OCI-M1 (cell line): ENCODE results near the gene TECR.

ENCODE experiments used
- DNase-seq: peaks from one replicate; lab custom pipeline; 2025; lab: John Stamatoyannopoulos, UW

The TECR gene

DNA sequence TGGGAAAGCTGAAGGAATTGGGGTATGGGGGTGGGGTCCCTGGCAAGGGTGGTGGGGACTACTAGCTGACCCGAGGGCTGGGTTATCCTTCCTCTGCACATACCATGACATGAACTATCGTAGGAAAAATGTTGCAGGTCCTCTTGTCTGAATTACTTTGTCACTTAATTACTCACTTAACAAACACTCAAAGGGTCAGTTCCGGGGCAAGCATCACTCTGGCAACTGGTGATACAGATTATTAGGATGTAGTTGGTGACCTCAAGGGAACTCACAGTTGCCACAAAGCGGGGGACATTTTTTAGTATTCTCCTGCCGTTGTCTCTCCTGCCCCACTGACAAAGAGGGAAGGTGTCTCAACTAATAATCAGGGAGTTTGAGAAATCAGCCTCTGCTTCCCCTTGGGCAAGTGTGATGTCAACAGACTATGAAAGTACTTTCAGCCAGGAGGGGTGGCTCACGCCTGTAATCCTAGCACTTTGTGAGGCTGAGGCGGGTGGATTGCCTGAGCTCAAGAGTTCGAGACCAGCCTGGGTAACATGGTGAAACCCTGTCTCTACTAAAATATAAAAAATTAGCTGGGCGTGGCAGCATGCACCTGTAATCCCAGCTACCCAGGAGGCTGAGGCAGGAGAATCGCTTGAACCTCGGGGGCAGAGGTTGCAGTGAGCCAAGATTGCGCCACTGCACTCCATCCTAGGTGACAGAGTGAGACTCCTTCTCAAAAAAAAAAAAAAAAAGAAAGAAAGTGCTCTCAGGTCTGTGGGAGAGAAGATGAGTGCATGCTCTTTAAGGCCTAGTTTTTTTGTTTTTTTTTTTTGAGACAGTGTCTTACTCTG, 21.5 kb upstream of the TECR start:
- DNase-seq: no peak

DNA sequence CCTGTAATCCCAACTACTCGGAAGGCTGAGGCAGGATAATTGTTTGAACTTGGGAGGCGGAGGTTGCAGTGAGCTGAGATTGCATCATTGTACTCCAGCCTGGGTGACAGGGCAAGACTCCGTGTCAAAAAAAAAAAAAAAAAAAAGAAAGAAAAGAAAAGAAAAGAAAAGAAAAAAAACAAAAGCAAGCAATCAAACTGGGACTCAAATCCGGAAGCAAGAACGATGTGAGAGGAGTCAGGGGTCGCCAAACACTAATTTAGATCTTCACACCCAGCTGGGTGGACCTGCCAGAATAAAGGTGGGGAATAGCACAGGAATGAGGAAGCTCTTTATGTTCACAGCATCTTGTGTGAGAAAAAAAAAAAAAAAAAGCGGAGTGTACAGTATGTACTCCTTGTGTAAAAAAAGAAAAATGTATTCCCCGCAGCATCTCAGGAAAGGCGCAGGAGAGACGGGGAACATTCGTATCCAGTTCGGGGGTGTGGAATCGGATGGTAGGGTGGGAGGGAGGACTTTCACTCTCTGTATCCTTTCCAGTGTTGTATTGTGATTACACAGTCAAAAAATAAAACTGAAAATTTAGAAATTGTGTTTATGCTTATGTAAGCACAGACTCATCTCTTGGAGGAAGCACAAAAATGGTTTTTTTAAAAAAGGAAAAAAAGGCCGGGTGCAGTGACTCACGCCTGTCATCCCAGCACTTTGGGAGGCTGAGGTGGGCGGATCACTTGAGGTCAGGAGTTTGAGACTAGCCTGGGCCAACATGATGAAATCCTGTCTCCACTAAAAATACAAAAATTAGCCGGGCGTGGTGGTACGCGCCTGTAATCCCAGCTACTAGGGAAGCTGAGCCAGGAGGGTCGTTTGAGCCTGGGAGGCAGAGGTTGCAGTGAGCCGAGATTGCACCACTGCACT, 18.8 kb upstream of the TECR start:
- peak; percentile 82 for DNase-seq

DNA sequence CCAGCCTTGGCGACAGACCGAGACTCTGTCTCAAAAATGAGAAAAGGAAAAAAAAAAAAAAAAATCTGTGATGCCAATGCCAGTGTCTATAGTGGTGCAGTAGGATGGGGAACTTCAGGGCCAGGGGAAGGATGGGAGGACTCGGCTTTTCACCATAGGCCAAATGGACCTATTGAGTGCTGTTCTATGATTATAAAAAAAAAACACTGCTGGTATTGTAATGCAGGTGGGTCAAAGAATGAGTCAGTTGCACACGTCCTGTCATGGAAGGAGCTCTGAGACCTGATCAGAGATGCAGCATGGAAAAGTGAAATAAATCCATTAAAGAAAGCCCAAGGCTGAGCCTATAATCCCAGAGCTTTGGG, 18.2 kb upstream of the TECR start:
- DNase-seq: no peak

DNA sequence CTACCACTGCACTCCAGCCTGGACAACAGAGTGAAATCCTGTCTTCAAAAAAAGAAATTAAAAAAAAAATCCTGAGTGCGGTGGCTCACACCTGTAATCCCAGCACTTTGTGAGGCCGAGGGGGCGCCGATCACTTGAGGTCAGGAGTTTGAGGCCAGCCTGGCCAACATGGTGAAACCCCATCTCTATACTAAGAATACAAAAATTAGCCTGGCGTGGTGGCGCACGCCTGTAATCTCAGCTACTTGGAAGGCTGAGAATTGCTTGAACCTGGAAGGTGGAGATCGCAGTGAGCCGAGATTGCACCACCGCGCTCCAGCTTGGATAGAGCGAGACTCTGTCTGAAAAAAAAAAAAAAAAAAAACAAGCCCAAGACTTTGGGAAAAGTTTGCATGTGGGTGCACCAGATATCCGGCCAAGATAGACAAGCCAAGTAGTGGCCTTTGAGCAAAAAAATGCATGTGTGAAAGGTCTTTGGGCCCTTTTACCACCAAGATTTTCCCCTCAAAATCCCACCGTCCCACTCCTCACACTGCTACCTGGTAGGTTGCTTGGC, 16.9 kb upstream of the TECR start:
- no peak for DNase-seq

DNA sequence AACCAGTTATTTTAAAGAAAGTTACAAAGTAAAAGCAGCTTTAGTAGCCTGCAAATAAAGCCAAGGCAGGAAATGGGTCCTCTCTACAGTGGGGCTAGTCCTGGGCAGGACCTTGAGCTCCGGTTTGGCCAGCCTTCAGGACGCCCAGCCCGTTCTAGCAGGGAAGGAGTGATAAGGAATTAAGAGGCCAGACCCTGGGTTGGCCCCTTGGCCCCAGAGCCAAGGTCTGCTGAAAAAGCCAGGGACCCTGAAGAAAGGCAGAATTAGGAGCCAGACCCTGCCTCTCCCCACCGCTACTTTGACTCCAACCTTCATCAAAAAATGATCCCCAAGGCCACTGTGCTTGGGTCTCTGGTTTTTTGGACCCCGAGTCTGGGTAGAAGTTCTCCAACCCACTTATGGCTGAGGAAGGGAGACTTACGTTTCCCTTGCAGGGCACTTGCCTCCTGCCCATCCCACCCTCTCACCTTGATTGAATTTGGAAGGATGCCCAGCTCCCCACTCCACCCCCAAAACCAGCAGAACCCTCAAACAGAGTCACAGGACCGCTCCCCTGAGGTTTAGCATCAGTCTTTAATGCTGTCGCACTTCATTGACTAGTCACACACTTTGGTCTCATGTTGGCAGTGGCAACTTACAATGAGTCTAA, 15.1 kb upstream of the TECR start:
- DNase-seq: no peak

DNA sequence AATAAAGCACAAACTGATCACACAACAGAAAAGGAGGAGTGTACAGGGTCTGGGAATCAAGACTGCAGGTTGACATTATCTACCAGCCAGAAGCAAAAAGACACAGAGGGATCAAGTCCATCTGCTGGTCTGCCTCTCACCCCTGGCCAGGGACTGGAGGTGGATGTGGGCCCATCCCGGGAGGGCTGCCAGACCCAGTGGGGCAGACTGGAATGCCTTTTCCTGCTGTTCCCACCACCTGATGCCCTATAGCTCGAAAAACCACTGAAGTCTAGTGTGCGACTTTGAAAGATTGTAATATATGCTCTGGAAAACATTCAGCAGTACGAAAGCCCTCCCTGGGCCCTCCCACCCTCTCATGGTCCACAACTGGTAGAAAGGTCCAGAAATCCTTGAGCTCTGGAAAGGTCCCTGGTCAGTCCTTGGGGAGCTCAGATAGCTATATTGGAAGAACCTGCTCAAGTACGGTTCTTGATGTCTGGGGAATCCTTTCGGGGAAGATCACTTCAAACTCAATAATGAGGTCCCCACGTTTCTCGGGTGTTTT, 13.8 kb upstream of the TECR start:
- DNase-seq: no peak

DNA sequence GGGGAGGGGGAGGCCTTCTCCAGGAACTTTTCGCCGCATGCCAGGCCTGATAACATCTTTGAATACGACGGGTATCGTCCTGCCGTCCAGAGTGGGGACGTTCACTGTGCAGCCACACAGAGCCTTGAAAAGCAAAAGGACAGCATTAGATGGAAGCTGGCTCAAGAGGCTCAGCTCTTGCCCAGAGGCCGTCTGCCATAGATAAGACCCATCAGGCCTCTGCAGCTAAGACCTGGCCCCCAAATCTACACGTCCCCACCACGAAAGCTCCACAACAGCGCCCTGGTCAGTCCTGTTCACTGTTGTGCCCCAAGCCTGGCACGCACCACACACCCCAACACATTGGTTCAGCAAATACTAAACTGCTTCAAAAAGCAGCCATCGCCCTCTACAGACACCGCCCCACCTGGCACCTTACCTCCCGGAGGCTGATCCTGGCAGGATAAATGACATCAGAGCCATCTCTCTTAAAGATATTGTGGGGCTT, 13.3 kb upstream of the TECR start:
- DNase-seq: no peak

DNA sequence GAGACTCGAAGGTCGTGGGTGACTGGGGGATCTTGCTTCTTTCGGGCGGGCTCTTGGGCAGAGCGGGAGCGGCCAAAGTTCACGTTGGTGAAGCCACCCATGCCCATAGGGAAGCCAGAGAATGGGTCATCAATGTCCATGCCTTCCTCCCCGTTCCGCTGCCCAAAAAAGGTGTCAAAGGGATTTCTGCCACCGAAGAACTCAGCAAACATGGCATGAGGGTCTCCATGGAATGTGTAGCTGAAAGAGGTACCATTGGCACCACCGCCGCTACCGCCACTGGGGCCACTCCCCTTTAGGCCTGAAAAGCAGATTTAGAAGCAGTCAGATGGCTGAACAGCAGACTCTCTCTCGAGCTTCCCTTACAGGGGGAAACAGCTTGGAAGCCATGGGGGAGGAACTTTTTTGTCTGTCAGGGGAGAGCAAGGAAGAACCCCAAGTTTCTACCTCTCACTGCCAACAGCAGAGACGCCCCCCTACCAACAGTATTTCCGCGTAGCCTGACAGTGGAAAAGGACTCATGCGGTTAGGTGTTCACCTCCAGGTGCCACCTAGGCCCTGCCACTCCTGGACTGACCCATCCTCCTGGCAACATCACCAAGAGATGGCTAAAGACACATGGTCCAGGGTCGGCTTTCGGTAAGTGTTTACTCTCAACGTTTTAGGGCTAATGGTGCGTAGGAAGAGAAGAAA, 12.5 kb upstream of the TECR start:
- no peak for DNase-seq

DNA sequence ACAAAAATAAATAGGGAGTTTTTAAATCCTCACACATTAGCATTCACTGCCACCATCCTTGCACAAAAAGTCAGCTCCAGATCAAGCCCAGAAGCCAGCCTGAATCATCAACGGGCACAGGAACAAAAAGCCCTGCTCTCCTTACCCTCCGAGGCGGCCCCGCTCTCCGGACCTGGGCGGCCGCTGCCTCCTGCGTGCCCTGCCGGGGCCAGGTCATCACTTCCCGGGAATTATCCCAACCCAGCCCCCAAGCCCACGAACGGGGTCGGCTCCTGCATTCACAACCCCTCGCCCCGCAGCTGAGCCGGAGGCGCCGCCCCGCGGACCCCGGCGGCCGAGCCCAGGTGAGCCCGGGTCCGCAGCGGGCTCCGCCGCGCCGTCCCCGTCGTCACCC, 12.0 kb upstream of the TECR start:
- no peak for DNase-seq

DNA sequence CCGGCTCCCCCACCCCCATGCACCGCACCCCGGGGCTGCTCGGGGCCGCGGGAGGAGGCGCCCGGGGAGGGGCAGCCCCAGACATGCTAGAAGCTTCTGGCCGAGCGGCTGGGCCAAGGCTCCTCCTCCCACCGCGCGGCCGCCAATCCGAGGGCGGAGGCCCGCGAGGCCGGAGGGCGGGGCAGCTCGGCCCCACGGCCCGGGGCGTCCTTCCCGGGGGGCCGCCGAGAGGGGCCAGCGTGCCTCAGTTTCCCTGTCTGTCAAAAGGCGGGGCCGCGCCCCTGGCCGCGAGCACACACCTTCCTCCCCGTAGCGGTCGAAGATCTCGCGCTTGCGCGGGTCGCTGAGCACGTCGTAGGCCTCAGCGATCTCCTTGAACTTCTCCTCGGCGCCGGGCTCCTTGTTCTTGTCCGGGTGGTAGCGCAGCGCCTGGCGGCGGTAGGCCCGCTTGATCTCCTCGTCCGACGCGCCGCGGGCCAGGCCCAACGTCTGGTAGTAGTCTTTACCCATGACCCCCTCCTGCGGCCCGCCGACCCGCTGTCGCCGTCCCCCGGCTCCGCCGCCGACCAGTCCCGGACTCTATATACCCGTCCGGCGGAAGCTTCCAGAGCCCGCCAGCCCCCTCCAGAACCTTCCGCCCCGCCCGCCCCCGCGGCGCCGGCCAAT, 11.4 kb upstream of the TECR start, which contains the start of gene DNAJB1:
Gene DNAJB1, minus strand, starts transcription at position 558 of the 666 bp plus-strand sequence. Its CDS starts 48 bp downstream, at position 510.
- DNase-seq: peak; percentile 94

DNA sequence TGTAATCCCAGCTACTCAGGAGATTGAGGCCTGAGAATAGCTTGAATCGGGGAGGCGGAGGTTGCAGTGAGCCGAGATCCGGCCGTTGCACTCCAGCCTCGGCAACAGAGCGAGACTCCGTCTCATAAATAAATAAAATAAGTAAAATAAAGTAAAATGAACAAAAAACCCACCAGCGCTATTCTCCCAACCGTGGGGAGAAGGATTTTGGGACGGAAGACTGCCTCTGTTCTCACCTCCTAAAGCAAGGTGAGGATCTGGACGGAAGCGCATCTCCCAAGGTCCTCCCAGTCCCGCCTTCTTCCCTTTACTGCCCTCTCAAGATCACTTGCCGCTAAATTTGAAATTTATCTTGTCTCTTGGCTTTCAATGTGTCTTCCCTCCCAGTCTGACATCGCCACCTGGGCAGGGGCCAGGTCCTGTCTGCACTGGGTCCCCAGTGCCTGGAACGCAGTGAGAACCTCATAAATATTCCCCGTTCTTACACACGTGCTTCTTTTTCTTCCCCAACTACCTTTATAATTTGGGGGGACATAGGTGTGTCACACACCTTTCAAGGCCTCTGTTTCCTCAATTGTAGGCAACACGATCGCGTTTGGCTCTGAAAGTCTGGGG, 10.0 kb upstream of the TECR start:
- no peak for DNase-seq

DNA sequence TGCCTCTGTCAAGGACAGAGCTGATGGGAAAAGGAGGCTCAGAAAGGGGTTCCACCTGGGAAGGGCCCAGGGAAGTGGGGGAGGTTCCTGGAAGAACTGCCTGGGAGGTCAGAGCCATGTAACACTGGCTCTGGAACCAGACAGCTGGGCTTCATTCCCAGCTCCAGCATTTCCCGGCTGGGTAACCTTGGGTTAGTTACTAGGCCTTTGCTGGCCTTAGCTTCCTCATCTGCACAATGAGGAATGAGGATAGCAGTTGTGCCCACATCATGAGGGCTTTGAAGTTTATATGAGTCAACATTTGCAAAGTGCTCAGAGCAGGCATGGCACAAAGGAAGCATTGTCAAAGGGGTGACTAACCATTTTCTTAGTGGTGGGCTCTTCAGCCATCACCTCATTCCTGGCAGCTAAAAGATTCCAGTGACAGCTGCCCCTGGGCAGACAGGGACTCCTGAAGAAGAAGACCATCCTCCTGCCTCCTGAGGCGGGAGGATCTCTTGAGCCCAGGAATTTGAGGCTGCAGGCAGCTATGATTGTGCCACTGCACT, 9.5 kb upstream of the TECR start:
- DNase-seq: no peak

DNA sequence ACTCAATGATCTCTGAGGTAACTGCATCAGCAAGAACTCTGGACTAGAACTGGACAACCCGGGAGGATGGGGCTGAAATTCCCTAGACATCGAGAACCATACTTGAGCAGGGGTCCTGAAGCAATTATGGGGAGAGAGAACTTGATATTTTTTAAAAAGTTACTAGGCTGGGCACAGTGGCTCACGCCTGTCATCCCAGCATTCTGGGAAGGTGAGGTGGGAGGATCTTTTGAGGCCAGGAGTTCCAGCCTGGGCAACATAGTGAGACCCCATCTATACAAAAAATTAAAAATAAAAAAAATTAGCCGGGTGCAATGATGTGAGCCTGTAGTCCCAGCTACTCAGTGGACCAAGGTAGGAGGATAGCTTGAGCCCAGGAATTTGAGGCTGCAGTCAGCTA, 8.9 kb upstream of the TECR start:
- DNase-seq: no peak

DNA sequence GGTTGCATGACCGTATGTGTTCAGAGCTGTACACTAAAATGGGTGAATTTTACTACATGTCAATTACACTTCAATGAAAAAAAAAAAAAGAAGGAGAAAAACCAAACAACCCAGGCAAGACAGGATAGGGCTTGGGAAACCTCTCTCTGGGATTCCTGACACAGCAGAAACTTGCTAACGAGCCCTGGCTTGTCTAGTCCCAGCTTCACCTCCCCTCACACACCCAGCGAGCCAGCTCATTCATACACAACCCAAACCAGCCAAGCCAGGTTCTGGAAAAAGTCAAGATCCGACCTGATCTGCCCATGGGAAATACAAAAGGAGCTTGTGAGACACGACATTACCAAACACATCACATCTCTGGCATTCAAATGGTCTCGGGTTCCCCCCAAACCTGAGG, 3.7 kb upstream of the TECR start:
- DNase-seq: no peak

DNA sequence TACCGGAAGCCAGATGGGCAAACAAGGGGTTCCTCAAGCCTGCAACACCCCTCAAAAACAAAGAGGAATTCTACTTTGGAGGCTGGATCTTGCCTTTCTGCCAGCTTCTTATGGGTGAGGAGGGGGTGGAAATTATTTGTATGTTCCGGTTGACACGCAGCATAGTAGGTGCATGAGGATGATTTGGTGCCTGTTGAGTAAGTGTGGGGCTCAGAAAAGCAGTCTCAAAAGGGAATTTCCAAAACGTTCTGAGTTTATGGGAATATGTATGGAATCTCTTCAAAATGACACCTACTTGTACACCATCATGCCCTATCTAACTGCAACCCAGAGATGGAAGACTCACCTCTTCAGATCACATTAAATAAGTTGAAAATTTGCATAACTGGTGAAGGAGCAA, 3.0 kb upstream of the TECR start:
- no peak for DNase-seq

DNA sequence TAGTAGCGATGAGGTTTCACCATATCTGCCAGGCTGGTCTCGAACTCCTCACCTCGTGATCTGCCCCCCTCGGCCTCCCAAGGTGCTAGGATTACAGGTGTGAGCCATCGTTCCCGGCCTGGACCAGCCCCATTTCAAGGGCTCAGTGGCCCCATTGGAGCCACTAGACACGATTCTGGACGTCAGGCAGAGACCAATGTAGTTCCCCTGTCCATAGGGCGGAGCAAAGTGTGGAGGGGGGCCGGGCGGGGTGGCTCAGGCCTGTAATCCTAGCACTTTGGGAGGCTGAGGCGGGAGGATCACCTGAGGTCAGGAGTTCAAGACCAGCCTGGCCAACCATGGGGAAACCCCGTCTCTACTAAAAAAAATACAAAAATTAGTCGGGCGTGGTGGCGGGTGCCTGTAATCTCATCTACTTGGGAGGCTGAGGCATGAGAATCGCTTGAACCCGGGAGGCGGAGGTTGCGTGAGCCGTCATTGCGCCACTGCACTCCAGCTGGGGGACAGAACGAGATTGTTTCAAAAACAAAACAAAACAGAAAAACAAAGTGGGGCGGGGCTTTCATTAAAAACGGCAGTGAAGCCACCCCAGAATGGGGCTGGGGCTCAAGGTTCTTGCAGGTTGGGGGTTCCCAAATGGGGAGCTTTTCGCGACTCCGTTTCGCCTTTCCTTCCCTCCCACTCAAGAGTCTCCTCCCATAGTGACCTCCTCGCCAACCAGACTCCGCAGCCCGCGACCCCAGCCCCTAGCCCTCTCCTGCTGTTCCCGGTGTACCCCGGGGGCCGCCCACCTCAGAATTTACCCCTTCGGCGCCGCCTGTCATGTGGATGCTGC, 758 bp upstream of the TECR start:
- DNase-seq: no peak

DNA sequence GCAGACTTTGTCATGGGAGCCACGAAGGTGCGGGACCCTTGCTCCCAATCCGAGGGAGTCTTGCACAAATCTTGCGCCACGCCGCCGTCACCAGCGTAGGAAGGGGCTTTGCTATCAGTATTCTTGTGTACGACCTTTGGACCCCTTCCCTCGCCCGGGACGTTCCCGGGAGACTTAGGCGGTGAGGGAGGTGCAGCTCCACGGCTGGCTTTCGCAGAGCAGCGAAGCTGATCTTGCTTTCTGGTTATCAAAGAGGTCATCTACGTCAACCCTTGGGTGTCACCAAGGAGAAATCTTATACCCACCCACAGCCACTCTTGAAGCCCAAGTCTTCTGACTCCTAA, 583 bp downstream of the TECR start:
- DNase-seq: no peak

DNA sequence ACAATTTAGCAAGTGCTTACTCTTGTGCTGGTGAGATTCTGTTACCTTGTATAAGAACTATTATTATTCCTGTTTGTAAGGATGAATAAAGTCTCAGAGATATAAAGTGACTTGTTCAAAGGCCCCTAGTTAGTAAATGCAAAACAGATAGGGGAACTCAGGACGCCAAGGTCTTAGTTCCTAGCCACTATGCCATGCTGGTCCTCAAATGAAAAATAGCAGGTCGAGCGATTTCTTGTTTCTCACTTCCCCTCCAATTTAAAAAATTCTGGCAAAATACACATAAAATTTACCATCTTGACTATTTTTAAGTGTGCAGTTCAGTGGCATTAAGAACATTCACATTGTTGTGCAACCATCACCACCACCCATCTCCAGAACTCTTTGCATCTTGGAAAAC, 1.1 kb downstream of the TECR start:
- no peak for DNase-seq

DNA sequence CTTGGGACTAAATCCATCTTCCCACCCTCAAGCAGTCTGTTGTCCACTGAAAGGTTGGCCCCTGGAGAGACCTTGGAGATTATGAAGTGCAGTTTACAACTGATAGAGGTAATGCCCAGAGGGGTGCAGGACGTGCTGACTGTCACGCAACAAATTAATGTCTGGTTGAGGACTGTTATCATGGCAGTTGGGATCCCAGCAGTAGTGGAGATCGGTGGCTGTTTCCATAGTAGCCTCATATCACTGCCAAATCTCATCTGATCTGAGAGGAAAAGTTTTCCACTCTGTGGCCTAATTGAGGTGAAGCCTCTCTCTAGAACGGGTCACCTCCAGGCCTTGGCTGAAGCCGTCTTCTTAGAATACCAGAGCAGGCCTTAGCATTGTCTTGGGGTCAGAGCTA, 4.1 kb downstream of the TECR start:
- no peak for DNase-seq
